HEK293T (cell line): ENCODE measurements around the gene CFL2.

Experiments used
- BHLHE40 ChIP-seq: fragments of 450-650 bp; IDR thresholded peaks from 2 replicates; pipeline ENCODE4 v1.6.1; 2016; ENCODE audit warnings: mild to moderate bottlenecking, moderate library complexity, borderline replicate concordance
- ELF4 ChIP-seq: fragments of 450-650 bp; IDR thresholded peaks from 2 replicates; pipeline ENCODE4 v1.6.1; 2017; ENCODE audit warnings: antibody characterized with exemption
- FOXA1 ChIP-seq: fragments of 450-650 bp; IDR thresholded peaks from 2 replicates; pipeline ENCODE4 v1.6.1; 2016; ENCODE audit warnings: mild to moderate bottlenecking
- FOXM1 ChIP-seq: fragments of 450-650 bp; IDR thresholded peaks from 2 replicates; pipeline ENCODE4 v1.6.1; 2017; ENCODE audit warnings: mild to moderate bottlenecking, borderline replicate concordance
- LEF1 ChIP-seq: fragments of 450-650 bp; IDR thresholded peaks from 2 replicates; pipeline ENCODE4 v1.6.1; 2017; ENCODE audit warnings: mild to moderate bottlenecking, borderline replicate concordance
- SP1 ChIP-seq: fragments of 450-650 bp; IDR thresholded peaks from 2 replicates; pipeline ENCODE4 v1.6.1; 2017
- ZNF384 ChIP-seq: fragments of 450-650 bp; IDR thresholded peaks from 2 replicates; pipeline ENCODE4 v1.6.1; 2016

GRCh38 chr14:34718750-34719304 lies 4.4 kb upstream of the CFL2 start:
- TF ChIP-seq FOXA1, result no peak
- TF ChIP-seq BHLHE40, result no peak
- TF ChIP-seq ELF4, result no peak
- TF ChIP-seq ZNF384, result no peak
- TF ChIP-seq FOXM1, result no peak
- no peak for TF ChIP-seq LEF1
- TF ChIP-seq SP1, result no peak
